ENCODE results near the gene SLC22A23. TPM values are rescaled to one million over a fixed set of nuclear protein-coding genes. Genes with fewer than 3 reads are reported as not detected.

Gene SLC22A23
- total RNA-seq, 4 donors from 2014 or later = 6.6 to 25.0 (median 14.6) TPM

DNA sequence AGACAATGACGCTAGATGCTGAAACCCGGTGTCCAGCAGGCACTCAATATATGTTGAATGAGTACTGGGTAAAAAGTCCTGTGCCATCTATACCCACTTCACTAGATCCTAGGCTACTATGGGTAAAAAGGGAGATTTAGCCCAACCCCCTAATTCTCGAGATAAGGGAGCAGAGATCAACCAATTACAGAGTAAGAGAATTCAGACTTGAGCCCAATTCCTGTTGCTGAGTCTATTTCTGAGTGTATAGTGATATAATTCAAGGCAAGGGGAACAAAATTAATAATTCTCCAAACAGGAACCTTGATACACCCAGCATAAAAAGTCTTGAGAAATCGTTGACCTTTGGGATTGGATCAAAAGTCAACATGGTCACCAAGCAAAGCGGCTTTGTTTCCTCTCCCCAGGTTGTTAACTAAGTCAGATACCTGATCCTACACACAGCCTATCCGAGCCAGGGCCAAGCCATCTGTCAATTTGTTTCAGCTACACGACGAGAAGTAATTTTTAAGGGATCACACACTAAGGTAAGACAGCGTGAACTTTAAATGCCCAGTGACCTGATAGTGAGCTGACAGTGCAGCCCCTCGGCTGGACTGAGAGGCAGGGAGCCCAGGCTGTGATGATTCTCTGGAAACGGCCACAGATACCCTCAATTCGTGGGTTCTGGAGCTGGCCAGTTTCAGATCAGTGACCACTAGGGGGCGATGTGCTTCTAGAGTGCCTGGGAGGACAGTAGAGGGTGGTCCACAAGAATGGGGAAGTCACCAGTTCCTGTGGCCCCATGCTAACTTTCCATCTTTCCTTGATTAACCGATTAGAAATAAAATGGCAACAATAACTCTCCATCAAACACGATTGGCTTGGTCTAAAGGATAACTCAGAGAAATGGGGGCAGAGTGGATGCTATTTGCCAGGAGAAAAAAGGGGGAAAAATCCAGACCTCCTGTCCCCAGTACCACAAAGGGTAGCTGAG lies 46.2 kb downstream of the SLC22A23 start:
- ATAC-seq (no peak), DNase-seq (peak in 1 of 2 donors; percentile 18)
- Histone ChIP-seq H3K27me3 (no peaks in the 10 kb centered on the region), H3K36me3 (no peaks in the 10 kb centered on the region), H3K27ac (no peak overlapping the region), H3K4me3 (no peak overlapping the region), H3K9me3 (no peaks in the 10 kb centered on the region), H3K4me1 (peaks cover 13 to 15% of the 10 kb centered on the region in 2 donors)
- in situ Hi-C loops (cut with MboI; ENCODE audit: low sequenced_read_pairs in 4 of 4) (loop anchor here in 1 of 4 donors (10.0 kb wide), 1 partner anchor 324 kb away; no protein-coding TSS in a partner anchor), intact Hi-C loops (cut with DNase I; ENCODE audit: low total_unique reads) (loop anchor here (2.0 to 5.0 kb wide), 2 partner anchors 46 to 113 kb away; partner anchors contain the start of gene SLC22A23)
- TF ChIP-seq, protein P1, sequence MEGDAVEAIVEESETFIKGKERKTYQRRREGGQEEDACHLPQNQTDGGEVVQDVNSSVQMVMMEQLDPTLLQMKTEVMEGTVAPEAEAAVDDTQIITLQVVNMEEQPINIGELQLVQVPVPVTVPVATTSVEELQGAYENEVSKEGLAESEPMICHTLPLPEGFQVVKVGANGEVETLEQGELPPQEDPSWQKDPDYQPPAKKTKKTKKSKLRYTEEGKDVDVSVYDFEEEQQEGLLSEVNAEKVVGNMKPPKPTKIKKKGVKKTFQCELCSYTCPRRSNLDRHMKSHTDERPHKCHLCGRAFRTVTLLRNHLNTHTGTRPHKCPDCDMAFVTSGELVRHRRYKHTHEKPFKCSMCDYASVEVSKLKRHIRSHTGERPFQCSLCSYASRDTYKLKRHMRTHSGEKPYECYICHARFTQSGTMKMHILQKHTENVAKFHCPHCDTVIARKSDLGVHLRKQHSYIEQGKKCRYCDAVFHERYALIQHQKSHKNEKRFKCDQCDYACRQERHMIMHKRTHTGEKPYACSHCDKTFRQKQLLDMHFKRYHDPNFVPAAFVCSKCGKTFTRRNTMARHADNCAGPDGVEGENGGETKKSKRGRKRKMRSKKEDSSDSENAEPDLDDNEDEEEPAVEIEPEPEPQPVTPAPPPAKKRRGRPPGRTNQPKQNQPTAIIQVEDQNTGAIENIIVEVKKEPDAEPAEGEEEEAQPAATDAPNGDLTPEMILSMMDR (IDR thresholded peaks at IDR 0.05 in 4 of 5, conservative IDR thresholded peaks at IDR 0.05 in 1 of 5) = peak; percentile 32 to 73 (median 65)
- TF ChIP-seq POLR2A (IDR thresholded peaks at IDR 0.05) = no peak

DNA sequence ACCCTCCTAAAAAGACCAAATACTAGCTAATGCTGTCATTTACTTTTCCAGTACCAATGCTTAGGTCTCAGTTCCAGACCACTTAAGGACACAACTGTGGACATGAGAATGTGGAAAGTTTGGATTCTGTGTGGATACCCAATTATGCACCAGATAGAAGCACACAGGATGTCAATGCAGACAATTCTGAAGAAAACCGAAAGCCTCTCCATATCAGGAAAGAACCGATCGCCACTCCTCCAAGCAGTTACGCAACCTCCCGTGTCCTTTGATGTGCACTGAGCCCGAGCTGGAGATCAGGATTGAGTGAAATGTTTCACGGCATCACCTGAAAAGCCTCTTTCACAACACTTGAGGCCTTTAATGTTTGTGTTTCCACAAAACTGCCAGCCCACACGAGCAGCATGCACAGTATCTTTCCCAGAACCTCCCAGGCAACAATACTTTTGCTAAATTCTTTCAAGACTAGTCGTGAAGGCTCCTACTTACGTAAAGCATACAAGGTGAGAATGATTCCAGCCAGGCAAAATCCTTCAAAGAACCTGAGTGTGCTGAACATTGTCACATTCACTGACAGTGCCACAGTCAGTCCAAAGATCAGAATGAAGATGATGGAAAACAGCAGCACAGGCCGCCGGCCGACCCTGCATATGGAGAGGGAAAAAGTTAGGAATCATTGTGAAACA lies 47.0 kb downstream of the SLC22A23 start:
- DNase-seq (no peak), ATAC-seq (no peak)
- peaks cover 15 to 22% of the 10 kb centered on the region in 2 donors for H3K4me1 ChIP-seq
- intact Hi-C loops (cut with DNase I; ENCODE audit: low total_unique reads) (loop anchor here (2.0 to 5.0 kb wide), 3 partner anchors 47 to 113 kb away; partner anchors contain the start of gene SLC22A23), in situ Hi-C loops (cut with MboI; ENCODE audit: low sequenced_read_pairs in 4 of 4) (loop anchor here in 1 of 4 donors (10.0 kb wide), 1 partner anchor 325 kb away; no protein-coding TSS in a partner anchor)
- no peaks in the 10 kb centered on the region for H3K36me3 ChIP-seq
- no peaks in the 10 kb centered on the region for H3K9me3 ChIP-seq
- TF ChIP-seq POLR2A (IDR thresholded peaks at IDR 0.05) = no peak
- TF ChIP-seq, protein P1 (IDR thresholded peaks at IDR 0.05 in 4 of 5, conservative IDR thresholded peaks at IDR 0.05 in 1 of 5) = no peak
- H3K27ac ChIP-seq = no peak overlapping the region
- H3K4me3 ChIP-seq = no peak overlapping the region
- H3K27me3 ChIP-seq = no peaks in the 10 kb centered on the region

DNA sequence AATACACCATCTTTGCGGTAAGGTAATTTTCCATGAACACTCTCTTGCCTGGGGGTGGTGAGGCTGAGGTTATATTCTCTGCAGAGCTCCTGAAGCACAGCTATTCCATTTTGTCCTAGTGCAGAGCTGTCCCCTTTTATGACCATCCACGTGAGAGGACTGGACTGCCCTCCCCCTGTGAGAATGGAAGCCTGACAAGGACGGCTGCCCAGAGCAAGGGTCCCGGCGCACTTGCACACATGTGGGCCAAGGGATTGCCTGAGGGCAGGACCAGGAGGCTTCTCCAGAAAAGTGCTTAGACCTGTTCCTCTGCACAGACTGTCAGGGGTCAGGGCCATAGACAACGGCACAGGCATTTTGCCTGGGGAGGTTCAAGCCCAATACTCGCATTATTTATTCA lies 48.2 kb downstream of the SLC22A23 start:
- intact Hi-C loops (cut with DNase I; ENCODE audit: low total_unique reads) (loop anchor here (5.0 kb wide), 1 partner anchor 66 kb away; no protein-coding TSS in a partner anchor), in situ Hi-C loops (cut with MboI; ENCODE audit: low sequenced_read_pairs in 4 of 4) (no loop called here)
- no peak for TF ChIP-seq POLR2A (IDR thresholded peaks at IDR 0.05)
- TF ChIP-seq, protein P1 (IDR thresholded peaks at IDR 0.05 in 4 of 5, conservative IDR thresholded peaks at IDR 0.05 in 1 of 5) = no peak
- ATAC-seq (no peak), DNase-seq (no peak)
- no peaks in the 10 kb centered on the region for H3K36me3 ChIP-seq
- no peak overlapping the region for H3K4me3 ChIP-seq
- H3K9me3 ChIP-seq = no peaks in the 10 kb centered on the region
- H3K27ac ChIP-seq = no peak overlapping the region
- peaks cover 15 to 24% of the 10 kb centered on the region in 2 donors for H3K4me1 ChIP-seq
- H3K27me3 ChIP-seq = no peaks in the 10 kb centered on the region

DNA sequence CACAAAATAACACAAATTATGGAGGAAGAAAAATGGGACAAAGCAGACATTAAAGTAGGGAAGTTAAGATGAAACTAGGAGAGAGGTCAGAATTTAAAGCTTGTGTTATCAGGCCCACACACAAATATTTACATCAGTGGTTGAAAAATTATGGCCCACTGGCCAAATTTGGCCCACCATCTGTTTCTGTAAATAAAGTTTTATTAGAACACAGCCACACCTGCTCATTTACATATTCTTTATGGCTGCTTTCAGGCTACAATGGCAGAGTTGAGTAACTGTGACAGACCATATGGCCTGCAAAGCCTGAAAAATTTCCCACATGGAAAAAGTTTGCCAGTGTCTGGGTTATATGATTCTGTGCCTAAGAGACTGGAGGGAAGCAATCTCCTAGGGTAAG lies 49.0 kb downstream of the SLC22A23 start:
- DNase-seq (no peak), ATAC-seq (no peak)
- no peaks in the 10 kb centered on the region for H3K9me3 ChIP-seq
- H3K27me3 ChIP-seq = no peaks in the 10 kb centered on the region
- no peak overlapping the region for H3K4me3 ChIP-seq
- in situ Hi-C loops (cut with MboI; ENCODE audit: low sequenced_read_pairs in 4 of 4) (no loop called here), intact Hi-C loops (cut with DNase I; ENCODE audit: low total_unique reads) (loop anchor here (5.0 kb wide), 1 partner anchor 66 kb away; no protein-coding TSS in a partner anchor)
- H3K27ac ChIP-seq = no peak overlapping the region
- TF ChIP-seq POLR2A (IDR thresholded peaks at IDR 0.05) = no peak
- TF ChIP-seq, protein P1 (IDR thresholded peaks at IDR 0.05 in 4 of 5, conservative IDR thresholded peaks at IDR 0.05 in 1 of 5) = no peak
- peaks cover 22 to 32% of the 10 kb centered on the region in 2 donors for H3K4me1 ChIP-seq
- H3K36me3 ChIP-seq = no peaks in the 10 kb centered on the region

All from gastrocnemius medialis (tissue), 4 donors.